ENCODE results near the gene STMND1.

Gene STMND1

GRCh38 chr6:17099401-17100059, 2.3 kb upstream of the STMND1 start:
- DNase-seq = no peak

GRCh38 chr6:17100806-17101205, 1.0 kb upstream of the STMND1 start:
- no peak for DNase-seq

GRCh38 chr6:17102258-17102870, 514 bp downstream of the STMND1 start:
- DNase-seq = no peak

GRCh38 chr6:17103715-17104114, 1.9 kb downstream of the STMND1 start:
- no peak for DNase-seq

GRCh38 chr6:17107863-17108262, 6.0 kb downstream of the STMND1 start:
- no peak for DNase-seq

- DNase-seq = no peak
Observed at GRCh38 chr6:17115251-17116116, 13.6 kb downstream of the STMND1 start.

GRCh38 chr6:17116117-17116440, 14.2 kb downstream of the STMND1 start:
- no peak for DNase-seq

GRCh38 chr6:17120019-17120418, 18.2 kb downstream of the STMND1 start:
- no peak for DNase-seq

GRCh38 chr6:17125407-17125806, 23.6 kb downstream of the STMND1 start:
- DNase-seq = no peak

GRCh38 chr6:17130786-17131185, 28.9 kb downstream of the STMND1 start:
- no peak for DNase-seq

GRCh38 chr6:17132967-17133366, 31.1 kb downstream of the STMND1 start:
- DNase-seq = no peak

- no peak for DNase-seq
Observed at GRCh38 chr6:17138033-17138432, 36.2 kb downstream of the STMND1 start.

GRCh38 chr6:17144016-17144415, 42.2 kb downstream of the STMND1 start:
- DNase-seq = no peak

- no peak for DNase-seq
Observed at GRCh38 chr6:17149571-17149970, 47.7 kb downstream of the STMND1 start.

- DNase-seq = no peak
Observed at GRCh38 chr6:17150096-17150495, 48.2 kb downstream of the STMND1 start.

- no peak for DNase-seq
Observed at GRCh38 chr6:17151888-17152287, 50.0 kb downstream of the STMND1 start.

GRCh38 chr6:17152703-17153102, 50.9 kb downstream of the STMND1 start:
- DNase-seq = no peak

GRCh38 chr6:17156112-17156921, 54.5 kb downstream of the STMND1 start:
- DNase-seq = peak; percentile 48

GRCh38 chr6:17156966-17157365, 55.1 kb downstream of the STMND1 start:
- DNase-seq = no peak

GRCh38 chr6:17157617-17158016, 55.8 kb downstream of the STMND1 start:
- DNase-seq = no peak

- DNase-seq = no peak
Observed at GRCh38 chr6:17159240-17159639, 57.4 kb downstream of the STMND1 start.

- DNase-seq = no peak
Observed at GRCh38 chr6:17161076-17161475, 59.2 kb downstream of the STMND1 start.

GRCh38 chr6:17165383-17165782, 63.5 kb downstream of the STMND1 start:
- no peak for DNase-seq

Measured in activated T-cell treated with anti-CD3 and anti-CD28 coated beads, Interleukin-2, amount 50 U/mL, for 48 hours (primary cell).